ENCODE results near the gene DPP6. TPM values are rescaled to one million over a fixed set of nuclear protein-coding genes. Genes with fewer than 3 reads are reported as not detected.

The DPP6 gene
- total and polyA plus RNA-seq, 2 experiments from 2014 or later: not detected

- ATAC-seq (no peak), DNase-seq (ENCODE audit: low spot score) (no peak)
- Mint-ChIP-seq H3K4me3 (no peak overlapping the region), H3K27me3 (ENCODE audit: insufficient read depth, low read depth, poor library complexity) (peaks cover 2% of the 10 kb centered on the region), H3K36me3 (ENCODE audit: low read depth) (no peaks in the 10 kb centered on the region), H3K4me1 (peaks cover under 1% of the 10 kb centered on the region; the same call in 1 of the 3 replicates), H3K9me3 (no peaks in the 10 kb centered on the region), H3K27ac (no peak overlapping the region)
- no peak overlapping the region for H3K27ac ChIP-seq (ENCODE audit: low read depth)
- 0 out of 2 replicates have a peak, but pooled peaks cover 3% of the 10 kb centered on the region for H3K36me3 ChIP-seq (ENCODE audit: insufficient read depth)
- H3K4me3 ChIP-seq: no peak overlapping the region
- H3K79me2 ChIP-seq (replicated peaks; ENCODE audit: insufficient read depth): no peaks in the 10 kb centered on the region
- H3K4me2 ChIP-seq: no peak overlapping the region
- H3K27me3 ChIP-seq (ENCODE audit: insufficient read depth): no peaks in the 10 kb centered on the region
- no peak overlapping the region for H2AFZ ChIP-seq
- no peaks in the 10 kb centered on the region for H4K20me1 ChIP-seq (replicated peaks; ENCODE audit: insufficient read depth)
- H3K9me2 ChIP-seq (ENCODE audit: insufficient read depth): no peaks in the 10 kb centered on the region
- no peaks in the 10 kb centered on the region for H3K4me1 ChIP-seq (ENCODE audit: insufficient read depth)
- H3F3A ChIP-seq (replicated peaks; ENCODE audit: low read depth): no peaks in the 10 kb centered on the region
- TF ChIP-seq POLR2AphosphoS5 (IDR thresholded peaks at IDR 0.05; ENCODE audit: low read depth) (no peak), JUNB (IDR thresholded peaks at IDR 0.05; ENCODE audit: unreplicated experiment) (no peak), ZNF331 (CRISPR knock-in tag; IDR thresholded peaks at IDR 0.05; ENCODE audit: low read depth) (no peak), NANOG (IDR thresholded peaks at IDR 0.05; ENCODE audit: borderline replicate concordance) (no peak), REST (IDR thresholded peaks at IDR 0.05; ENCODE audit: unreplicated experiment) (no peak), STAT1 (IDR thresholded peaks at IDR 0.05; ENCODE audit: unreplicated experiment) (no peak), ZNF114 (CRISPR knock-in tag; IDR thresholded peaks at IDR 0.05) (no peak), CTCF (conservative IDR thresholded peaks at IDR 0.05; ENCODE audit: low read depth in 2 of 2) (no peak), ZNF462 (CRISPR knock-in tag; IDR thresholded peaks at IDR 0.05) (no peak), CREB1 (CRISPR knock-in tag; IDR thresholded peaks at IDR 0.05; ENCODE audit: low read depth) (no peak), ETS1 (IDR thresholded peaks at IDR 0.05) (no peak), EZH2 (IDR thresholded peaks at IDR 0.05; ENCODE audit: low read depth, unreplicated experiment) (no peak), EZH2phosphoT487 (IDR thresholded peaks at IDR 0.05; ENCODE audit: unreplicated experiment) (no peak)
Observed at GRCh38 chr7:154437234-154437633, 385.0 kb downstream of the DPP6 start.
